K562 treated with DMSO at 1 percent for 48 hours (cell line): ENCODE results near the gene SEH1L. TPM values are rescaled to one million over a fixed set of nuclear protein-coding genes. Genes with fewer than 3 reads are reported as not detected.

Source experiments
- total RNA-seq: library from RNA; unstranded; fragments of 300-600 nt; gene quantifications from 2 replicates; pipeline ENCODE4 v1.2.3, GENCODE V29; 2022; ENCODE audit warnings: low replicate concordance; ENCODE audit errors: extremely low read depth

The SEH1L gene, protein sequence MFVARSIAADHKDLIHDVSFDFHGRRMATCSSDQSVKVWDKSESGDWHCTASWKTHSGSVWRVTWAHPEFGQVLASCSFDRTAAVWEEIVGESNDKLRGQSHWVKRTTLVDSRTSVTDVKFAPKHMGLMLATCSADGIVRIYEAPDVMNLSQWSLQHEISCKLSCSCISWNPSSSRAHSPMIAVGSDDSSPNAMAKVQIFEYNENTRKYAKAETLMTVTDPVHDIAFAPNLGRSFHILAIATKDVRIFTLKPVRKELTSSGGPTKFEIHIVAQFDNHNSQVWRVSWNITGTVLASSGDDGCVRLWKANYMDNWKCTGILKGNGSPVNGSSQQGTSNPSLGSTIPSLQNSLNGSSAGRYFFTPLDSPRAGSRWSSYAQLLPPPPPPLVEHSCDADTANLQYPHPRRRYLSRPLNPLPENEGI
- total RNA-seq = not detected in 2 replicates

DNA sequence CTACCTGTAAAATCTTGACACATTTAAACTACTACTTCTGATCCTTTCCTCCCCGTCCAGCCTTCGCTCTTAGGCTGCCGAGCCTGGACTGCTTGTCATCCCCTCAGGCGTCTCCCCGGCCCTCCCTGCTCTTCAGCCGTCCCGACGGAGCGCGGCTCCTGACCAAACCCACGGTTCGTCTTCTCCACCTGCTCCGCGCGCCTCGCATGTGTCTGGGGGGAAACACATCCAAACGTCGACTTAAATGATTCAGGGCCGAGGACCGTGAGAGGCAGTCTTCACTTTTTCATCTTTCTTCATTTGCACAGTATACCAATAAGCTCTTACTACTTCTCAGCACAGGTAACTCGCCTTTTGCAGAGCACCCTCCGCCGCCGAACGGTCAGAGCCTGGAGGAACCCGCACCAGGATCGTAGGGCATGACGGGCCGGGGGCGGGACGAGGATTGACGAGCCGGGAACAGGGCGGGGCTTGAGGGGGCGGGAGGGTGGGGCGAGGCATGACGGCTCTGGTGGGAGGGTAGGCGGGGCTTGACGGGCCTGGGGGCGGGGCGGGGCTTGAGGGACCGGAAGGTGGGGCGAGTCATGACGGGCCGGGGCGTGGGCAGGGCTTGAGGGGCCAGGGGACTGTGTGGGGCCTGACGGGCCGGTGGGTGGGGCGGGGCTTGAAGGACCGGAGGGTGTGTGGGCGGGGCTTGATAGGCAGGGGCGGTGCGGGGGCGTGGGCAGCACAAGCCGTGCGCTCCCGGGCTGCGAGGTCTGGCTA, at the start of gene SEH1L:
Gene SEH1L (plus strand): TSS at position 727 of the 765 bp plus-strand sequence. CDS start 111 bp downstream, outside the sequence.

DNA sequence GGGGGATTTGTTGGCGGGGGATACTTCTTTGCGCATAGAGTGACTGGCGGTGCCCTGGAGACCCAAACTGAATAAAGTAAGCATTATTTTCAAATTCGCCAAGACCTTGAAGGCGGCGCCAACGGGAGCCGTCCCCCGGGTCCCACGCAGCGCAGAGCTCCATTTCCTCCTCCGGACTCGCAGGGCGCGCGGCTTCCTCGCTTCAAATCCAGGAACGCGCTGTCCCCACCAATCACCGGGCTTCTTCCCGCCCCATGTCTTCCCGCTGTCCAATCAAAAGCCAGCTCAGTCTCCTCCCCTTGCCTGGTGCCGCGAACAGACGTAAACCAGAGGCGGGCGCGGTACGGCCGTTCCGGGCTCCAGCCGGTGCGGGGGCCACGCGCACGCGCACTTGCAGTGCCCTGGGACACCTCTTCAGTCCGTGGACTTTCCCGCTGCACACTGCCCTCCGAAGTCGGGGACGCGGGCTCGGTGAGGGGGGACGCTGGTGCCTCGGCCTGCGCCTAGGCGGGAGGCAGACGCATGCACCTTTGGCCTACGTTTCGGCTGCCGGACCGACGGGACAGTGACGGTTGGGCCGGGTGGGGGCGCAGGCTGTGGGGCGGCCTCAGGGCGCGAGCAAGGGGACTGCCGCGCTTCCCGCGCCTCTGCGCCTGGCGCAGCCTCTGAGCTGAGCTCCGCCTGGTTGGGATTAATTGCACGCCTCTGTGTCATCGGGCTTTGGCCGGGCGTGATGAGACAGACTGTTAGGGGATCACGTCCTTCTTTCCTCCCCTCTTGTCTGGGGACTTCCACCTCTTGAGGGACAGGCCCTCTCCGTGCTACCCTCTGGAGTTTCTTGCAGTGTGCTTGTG, 43.4 kb downstream of the SEH1L start, which contains the start of gene CEP192:
Gene CEP192 (plus strand): TSS at position 396 of the 854 bp plus-strand sequence. CDS start 8,063 bp downstream, outside the sequence.

Other genes with a start within 250 kb of the SEH1L start
- gene CEP76, start 245.3 kb upstream of the SEH1L start, total RNA-seq = not detected in 2 replicates
- gene PSMG2, start 245.0 kb upstream of the SEH1L start, total RNA-seq = not detected in 2 replicates
- gene PTPN2, start 63.8 kb upstream of the SEH1L start, total RNA-seq = not detected in 2 replicates
- not detected in 2 replicates for gene CEP192, start 43.4 kb downstream of the SEH1L start, total RNA-seq